Measurements from ENCODE around the gene CXCL8.
"Not testable (repeated sequence)": the region's sequence is repeated elsewhere in the genome, so short reads cannot be mapped to it uniquely, and the experiment has no call there.

The CXCL8 gene

GRCh38 chr4:73740353-73740778, at the start of gene CXCL8:
TSS of gene CXCL8 (plus strand) at chr4:73740569. CDS start at chr4:73740659, 90 bp downstream.
- DNase-seq (ENCODE audit: low spot score): peak; percentile 87

- DNase-seq (ENCODE audit: low spot score): not testable (repeated sequence)
Measured at GRCh38 chr4:73691201-73691600, 49.2 kb upstream of the CXCL8 start.

GRCh38 chr4:73691759-73692158, 48.6 kb upstream of the CXCL8 start:
- DNase-seq (ENCODE audit: low spot score): no peak

- no peak for DNase-seq (ENCODE audit: low spot score)
Measured at GRCh38 chr4:73692254-73692653, 48.1 kb upstream of the CXCL8 start.

- DNase-seq (ENCODE audit: low spot score): no peak
Measured at GRCh38 chr4:73692701-73693100, 47.7 kb upstream of the CXCL8 start.

- no peak for DNase-seq (ENCODE audit: low spot score)
Measured at GRCh38 chr4:73693811-73694210, 46.6 kb upstream of the CXCL8 start.

- DNase-seq (ENCODE audit: low spot score): no peak
Measured at GRCh38 chr4:73698217-73698616, 42.2 kb upstream of the CXCL8 start.

GRCh38 chr4:73701116-73701515, 39.3 kb upstream of the CXCL8 start:
- DNase-seq (ENCODE audit: low spot score): no peak

GRCh38 chr4:73702796-73703287, 37.5 kb upstream of the CXCL8 start:
- no peak for DNase-seq (ENCODE audit: low spot score)

- no peak for DNase-seq (ENCODE audit: low spot score)
Measured at GRCh38 chr4:73703320-73703719, 37.0 kb upstream of the CXCL8 start.

- peak; percentile 89 for DNase-seq (ENCODE audit: low spot score)
Measured at GRCh38 chr4:73704314-73705055, 35.9 kb upstream of the CXCL8 start.

- DNase-seq (ENCODE audit: low spot score): no peak
Measured at GRCh38 chr4:73705056-73705432, 35.3 kb upstream of the CXCL8 start.

GRCh38 chr4:73705721-73706120, 34.6 kb upstream of the CXCL8 start:
- no peak for DNase-seq (ENCODE audit: low spot score)

GRCh38 chr4:73706811-73707210, 33.6 kb upstream of the CXCL8 start:
- DNase-seq (ENCODE audit: low spot score): no peak

GRCh38 chr4:73707269-73707875, 33.0 kb upstream of the CXCL8 start:
- DNase-seq (ENCODE audit: low spot score): no peak

- peak; percentile 81 for DNase-seq (ENCODE audit: low spot score)
Measured at GRCh38 chr4:73707918-73708577, 32.3 kb upstream of the CXCL8 start.

- DNase-seq (ENCODE audit: low spot score): no peak
Measured at GRCh38 chr4:73709451-73710033, 30.8 kb upstream of the CXCL8 start.

- no peak for DNase-seq (ENCODE audit: low spot score)
Measured at GRCh38 chr4:73710094-73710493, 30.3 kb upstream of the CXCL8 start.

GRCh38 chr4:73711989-73712388, 28.4 kb upstream of the CXCL8 start:
- no peak for DNase-seq (ENCODE audit: low spot score)

GRCh38 chr4:73713650-73714049, 26.7 kb upstream of the CXCL8 start:
- no peak for DNase-seq (ENCODE audit: low spot score)

- DNase-seq (ENCODE audit: low spot score): no peak
Measured at GRCh38 chr4:73714647-73715046, 25.7 kb upstream of the CXCL8 start.

GRCh38 chr4:73715659-73716058, 24.7 kb upstream of the CXCL8 start:
- DNase-seq (ENCODE audit: low spot score): no peak
